ENCODE data around the gene TH.

DNA sequence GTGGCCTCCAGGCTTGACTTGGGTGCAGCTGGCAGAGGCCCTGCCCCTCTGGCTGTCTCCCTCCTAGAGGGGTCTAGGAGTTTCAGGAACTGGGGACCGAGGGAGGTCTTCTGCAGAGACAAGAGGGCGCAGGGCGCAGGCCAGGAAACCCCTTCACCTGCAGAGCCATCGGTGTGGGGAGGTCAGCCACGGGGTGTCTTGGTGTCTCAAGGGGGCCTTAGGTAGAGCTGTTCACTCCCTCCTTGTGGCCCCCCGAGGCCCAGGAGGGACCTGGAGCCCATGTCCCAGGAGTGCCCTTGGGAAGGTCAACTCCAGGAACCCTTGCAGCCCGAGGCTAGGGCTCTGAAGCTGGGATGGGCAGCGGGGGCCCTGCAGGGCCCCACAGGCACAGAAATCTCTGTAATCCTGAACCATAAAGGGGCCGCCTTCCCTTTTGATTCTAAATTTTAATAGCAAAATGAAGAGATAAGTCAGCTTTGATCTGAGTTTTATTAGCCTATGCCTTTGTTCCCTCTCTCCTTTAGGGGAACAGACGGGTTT is 31.4 kb upstream of the TH start:
- TF ChIP-seq, protein P1, sequence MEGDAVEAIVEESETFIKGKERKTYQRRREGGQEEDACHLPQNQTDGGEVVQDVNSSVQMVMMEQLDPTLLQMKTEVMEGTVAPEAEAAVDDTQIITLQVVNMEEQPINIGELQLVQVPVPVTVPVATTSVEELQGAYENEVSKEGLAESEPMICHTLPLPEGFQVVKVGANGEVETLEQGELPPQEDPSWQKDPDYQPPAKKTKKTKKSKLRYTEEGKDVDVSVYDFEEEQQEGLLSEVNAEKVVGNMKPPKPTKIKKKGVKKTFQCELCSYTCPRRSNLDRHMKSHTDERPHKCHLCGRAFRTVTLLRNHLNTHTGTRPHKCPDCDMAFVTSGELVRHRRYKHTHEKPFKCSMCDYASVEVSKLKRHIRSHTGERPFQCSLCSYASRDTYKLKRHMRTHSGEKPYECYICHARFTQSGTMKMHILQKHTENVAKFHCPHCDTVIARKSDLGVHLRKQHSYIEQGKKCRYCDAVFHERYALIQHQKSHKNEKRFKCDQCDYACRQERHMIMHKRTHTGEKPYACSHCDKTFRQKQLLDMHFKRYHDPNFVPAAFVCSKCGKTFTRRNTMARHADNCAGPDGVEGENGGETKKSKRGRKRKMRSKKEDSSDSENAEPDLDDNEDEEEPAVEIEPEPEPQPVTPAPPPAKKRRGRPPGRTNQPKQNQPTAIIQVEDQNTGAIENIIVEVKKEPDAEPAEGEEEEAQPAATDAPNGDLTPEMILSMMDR (conservative IDR thresholded peaks at IDR 0.05; ENCODE audit: low read length), result no peak
- TF ChIP-seq EZH2phosphoT487 (IDR thresholded peaks at IDR 0.05; ENCODE audit: borderline replicate concordance), result no peak
